Dendritic cell treated with granulocyte-macrophage colony-stimulating factor and Interleukin-4, amounts not matched to agents 40 ng/mL and 50 ng/mL, for 4 days (primary cell): Measurements from ENCODE around the gene TMEM243.

Source experiments
- H3K27ac Mint-ChIP-seq: one replicate; pipeline ENCODE4 v1.8.0; 2022; ENCODE audit warnings: mild to moderate bottlenecking, mixed read lengths
- H3K27me3 Mint-ChIP-seq: one replicate; pipeline ENCODE4 v1.8.0; 2022; ENCODE audit warnings: mild to moderate bottlenecking, mixed read lengths
- H3K36me3 Mint-ChIP-seq: one replicate; pipeline ENCODE4 v1.8.0; 2022; ENCODE audit warnings: low read depth, mixed read lengths
- H3K4me1 Mint-ChIP-seq: one replicate; pipeline ENCODE4 v1.8.0; 2022; ENCODE audit warnings: low read depth, mixed read lengths
- H3K4me3 Mint-ChIP-seq: one replicate; pipeline ENCODE4 v1.8.0; 2022; ENCODE audit warnings: mild to moderate bottlenecking, moderate library complexity, mixed read lengths
- H3K9me3 Mint-ChIP-seq: one replicate; pipeline ENCODE4 v1.8.0; 2022; ENCODE audit warnings: mixed read lengths
- intact Hi-C: fragments of 100-400 bp; cut with micrococcal nuclease; formaldehyde crosslinking; loops from one replicate; pipeline ENCODE4 v1.15.0; 2022

TMEM243 gene

GRCh38 chr7:87146740-87147386 is 72.7 kb downstream of the TMEM243 start:
- no peak overlapping the region for H3K27ac Mint-ChIP-seq
- intact Hi-C loops: no loop called here
- no peaks in the 10 kb centered on the region for H3K27me3 Mint-ChIP-seq

More at GRCh38 chr7:87146740-87147386, 72.7 kb downstream of the TMEM243 start:
- peaks cover 8% of the 10 kb centered on the region for H3K9me3 Mint-ChIP-seq
- peaks cover 10% of the 10 kb centered on the region for H3K4me1 Mint-ChIP-seq
- peaks cover 2% of the 10 kb centered on the region for H3K36me3 Mint-ChIP-seq
- no peak overlapping the region for H3K4me3 Mint-ChIP-seq
